Loucy (cell line): Measurements from ENCODE around the gene DHFR.

ENCODE experiments used
- EZH2phosphoT487 ChIP-seq: fragments of 200-600 bp; IDR thresholded peaks from 2 replicates; pipeline ENCODE4 v1.6.1; 2018; ENCODE audit warnings: antibody characterized with exemption, mild to moderate bottlenecking, moderate library complexity, borderline replicate concordance
- TF ChIP-seq, protein P1 (sequence below): fragments of 200-600 bp; sonication (generic); conservative IDR thresholded peaks from 2 replicates; pipeline ENCODE4 v1.5.1; 2014; ENCODE audit warnings: mild to moderate bottlenecking, antibody characterized with exemption, low read length

DNA sequence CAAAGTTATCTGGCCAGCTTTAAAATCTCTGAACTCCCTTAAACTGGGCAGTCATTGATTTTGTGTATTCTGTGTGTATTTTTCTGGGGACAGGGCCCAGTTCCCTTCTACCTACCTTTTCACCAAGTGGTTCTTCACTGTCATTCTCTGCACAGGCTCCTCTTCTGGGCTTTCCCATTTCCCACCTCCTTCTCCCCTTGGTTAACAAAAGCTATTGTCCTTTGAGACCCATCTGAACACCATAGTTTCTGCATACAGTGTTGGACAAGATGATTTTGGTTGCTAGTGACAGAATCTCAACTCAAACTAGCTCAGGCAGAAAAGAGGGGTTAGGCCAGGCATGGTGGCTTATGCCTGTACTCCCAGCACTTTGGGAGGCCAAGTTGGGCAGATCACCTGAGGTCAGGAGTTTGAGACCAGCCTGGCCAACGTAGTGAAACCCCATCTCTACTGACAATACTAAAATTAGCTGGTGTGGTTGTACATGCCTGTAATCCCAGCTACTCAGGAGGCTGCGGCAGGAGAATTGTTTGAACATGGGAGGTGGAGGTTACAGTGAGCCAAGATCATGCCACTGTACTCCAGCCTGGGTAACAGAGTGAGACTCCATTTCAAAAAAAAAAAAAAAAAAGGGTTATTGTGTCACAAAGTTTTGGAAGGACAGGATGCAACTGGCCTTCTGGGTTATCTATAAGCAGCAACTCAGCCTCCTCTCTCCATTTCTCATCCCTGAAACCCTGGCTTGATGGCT, 53.7 kb downstream of the DHFR start:
- TF ChIP-seq, protein P1, sequence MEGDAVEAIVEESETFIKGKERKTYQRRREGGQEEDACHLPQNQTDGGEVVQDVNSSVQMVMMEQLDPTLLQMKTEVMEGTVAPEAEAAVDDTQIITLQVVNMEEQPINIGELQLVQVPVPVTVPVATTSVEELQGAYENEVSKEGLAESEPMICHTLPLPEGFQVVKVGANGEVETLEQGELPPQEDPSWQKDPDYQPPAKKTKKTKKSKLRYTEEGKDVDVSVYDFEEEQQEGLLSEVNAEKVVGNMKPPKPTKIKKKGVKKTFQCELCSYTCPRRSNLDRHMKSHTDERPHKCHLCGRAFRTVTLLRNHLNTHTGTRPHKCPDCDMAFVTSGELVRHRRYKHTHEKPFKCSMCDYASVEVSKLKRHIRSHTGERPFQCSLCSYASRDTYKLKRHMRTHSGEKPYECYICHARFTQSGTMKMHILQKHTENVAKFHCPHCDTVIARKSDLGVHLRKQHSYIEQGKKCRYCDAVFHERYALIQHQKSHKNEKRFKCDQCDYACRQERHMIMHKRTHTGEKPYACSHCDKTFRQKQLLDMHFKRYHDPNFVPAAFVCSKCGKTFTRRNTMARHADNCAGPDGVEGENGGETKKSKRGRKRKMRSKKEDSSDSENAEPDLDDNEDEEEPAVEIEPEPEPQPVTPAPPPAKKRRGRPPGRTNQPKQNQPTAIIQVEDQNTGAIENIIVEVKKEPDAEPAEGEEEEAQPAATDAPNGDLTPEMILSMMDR: no peak
- no peak for TF ChIP-seq EZH2phosphoT487
